Large intestine (tissue), 3 donors: ENCODE results near the gene AGTPBP1. TPM values are rescaled to one million over a fixed set of nuclear protein-coding genes. Genes with fewer than 3 reads are reported as not detected.

Experiments
- DNase-seq, 2 donors: peaks; one replicate each; pipeline versions ENCODE4 v3.0.0 to v3.0.0-alpha.2; 2013
- H3K27ac ChIP-seq: one replicate; pipeline ENCODE4 v1.5.1; 2013; ENCODE audit warnings: low read length
- H3K27me3 ChIP-seq: 2 replicates; pipeline ENCODE4 v1.6.1; 2013; ENCODE audit warnings: low read length; ENCODE audit not compliant: control insufficient read depth, insufficient read depth
- H3K36me3 ChIP-seq: 2 replicates; pipeline ENCODE4 v1.6.1; 2013; ENCODE audit warnings: low read length; ENCODE audit not compliant: control insufficient read depth, insufficient read depth
- H3K4me1 ChIP-seq: one replicate; pipeline ENCODE4 v1.6.1; 2013; ENCODE audit warnings: low read length; ENCODE audit not compliant: control insufficient read depth, insufficient read depth
- H3K4me3 ChIP-seq: one replicate; pipeline ENCODE4 v1.5.1; 2013; ENCODE audit warnings: low read length
- H3K9me3 ChIP-seq: one replicate; pipeline ENCODE4 v1.6.1; 2013; ENCODE audit warnings: mild to moderate bottlenecking, low read depth, low read length, moderate library complexity; ENCODE audit not compliant: control insufficient read depth
- WGBS: methylation state at CpG from one replicate; pipeline ENCODE4 v1.1.5; 2013; ENCODE audit warnings: low lambda C conversion rate; ENCODE audit not compliant: insufficient coverage; 5-methylcytosine and 5-hydroxymethylcytosine counted together
- polyA plus RNA-seq: library from polyadenylated mRNA; unstranded; fragments of 120-200 nt; gene quantifications from one replicate; pipeline ENCODE4 v1.2.1, GENCODE V29; 2013

The AGTPBP1 gene
- polyA plus RNA-seq, 1 donor: 12.9 TPM

DNA sequence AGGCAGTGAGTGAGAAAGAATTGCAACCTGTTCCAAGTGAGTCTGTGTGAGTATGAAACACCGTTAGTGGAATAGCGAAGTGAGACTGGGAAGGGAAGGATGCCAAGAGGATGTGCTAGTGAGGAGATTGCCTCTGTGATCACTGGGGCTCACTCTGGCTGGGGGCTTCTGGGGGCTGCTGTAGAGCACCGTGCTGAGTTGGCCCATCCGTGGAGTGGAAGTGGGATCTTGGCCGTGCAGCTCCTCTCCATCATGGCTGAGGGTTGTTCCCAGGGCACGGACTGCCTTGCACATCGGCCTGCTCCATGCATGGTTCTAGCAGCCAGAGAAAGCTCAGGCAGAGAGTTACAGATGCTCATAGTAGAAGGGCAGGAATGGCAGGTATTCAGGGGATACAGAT is 236.1 kb downstream of the AGTPBP1 start:
- Histone ChIP-seq H3K4me3 (no peak overlapping the region), H3K4me1 (no peaks in the 10 kb centered on the region), H3K9me3 (no peaks in the 10 kb centered on the region), H3K36me3 (no peaks in the 10 kb centered on the region), H3K27ac (no peak overlapping the region), H3K27me3 (no peaks in the 10 kb centered on the region)
- DNase-seq: no peak
- WGBS: no CpG with 5 or more reads among the region's 7 CpGs

DNA sequence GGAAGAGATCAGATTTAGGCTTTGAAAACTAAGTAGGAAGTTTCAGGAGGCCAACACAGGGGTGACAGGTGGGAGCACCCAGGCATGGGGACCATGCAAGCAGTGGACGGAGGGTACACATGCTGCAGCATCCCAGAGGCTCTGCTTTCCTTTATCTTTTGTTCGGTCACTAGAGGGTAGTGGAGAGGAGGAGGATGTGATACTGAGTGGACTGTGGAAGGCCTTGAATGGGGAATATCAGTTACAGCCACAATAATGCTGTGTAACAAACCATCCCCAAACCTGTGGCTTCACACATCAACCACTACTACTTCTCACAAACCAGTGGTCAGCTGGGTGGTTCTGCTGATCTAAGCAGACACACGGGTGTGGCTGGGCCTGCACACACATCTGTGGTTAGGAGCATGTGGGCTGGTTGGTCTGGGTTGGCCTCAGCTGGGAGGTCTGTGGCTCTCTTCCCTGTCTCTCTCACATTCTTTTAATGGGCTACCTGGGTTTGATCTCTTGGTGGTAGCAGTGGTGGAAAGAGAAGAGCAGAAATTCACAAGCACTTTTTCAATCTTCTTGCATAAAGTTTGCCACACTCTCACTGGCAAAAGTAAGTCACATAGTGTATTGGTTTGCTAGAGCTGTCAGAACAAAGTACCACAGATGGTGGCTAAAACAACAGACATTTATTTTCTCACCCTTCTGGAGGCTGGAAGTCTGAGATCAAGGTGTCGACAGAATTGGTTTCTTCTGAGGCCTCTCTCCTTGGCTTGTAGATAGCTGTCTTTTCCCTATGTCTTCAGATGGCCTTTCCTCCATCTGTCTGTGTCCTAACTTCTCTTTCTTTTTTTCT is 238.7 kb downstream of the AGTPBP1 start:
- H3K27ac ChIP-seq: no peak overlapping the region
- H3K36me3 ChIP-seq: no peaks in the 10 kb centered on the region
- H3K4me1 ChIP-seq: no peaks in the 10 kb centered on the region
- H3K27me3 ChIP-seq: no peaks in the 10 kb centered on the region
- H3K4me3 ChIP-seq: no peak overlapping the region
- H3K9me3 ChIP-seq: no peaks in the 10 kb centered on the region
- no peak for DNase-seq
- WGBS: no CpG with 5 or more reads among the region's 4 CpGs

DNA sequence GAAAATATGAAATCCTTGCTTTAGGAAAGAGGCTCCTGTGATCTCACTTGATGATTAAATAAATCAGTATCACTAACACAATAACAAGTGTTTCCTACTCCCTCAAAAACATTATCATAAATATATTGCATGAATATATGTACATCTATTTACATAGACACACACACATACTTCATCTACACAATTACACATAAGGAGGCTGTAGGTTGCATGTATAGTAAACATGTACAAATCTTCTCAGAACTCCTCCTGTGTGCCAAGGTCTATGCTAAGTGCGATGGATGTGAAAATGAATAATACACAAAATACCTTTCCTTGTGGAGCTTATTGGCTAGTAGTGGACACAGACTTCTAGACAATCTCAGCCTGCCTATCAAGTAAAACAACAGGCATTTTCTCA is 239.9 kb downstream of the AGTPBP1 start:
- H3K36me3 ChIP-seq: no peaks in the 10 kb centered on the region
- DNase-seq: no peak
- WGBS: no CpG with 5 or more reads among the region's 1 CpG
- no peaks in the 10 kb centered on the region for H3K27me3 ChIP-seq
- H3K4me1 ChIP-seq: no peaks in the 10 kb centered on the region
- H3K4me3 ChIP-seq: no peak overlapping the region
- H3K9me3 ChIP-seq: no peaks in the 10 kb centered on the region
- no peak overlapping the region for H3K27ac ChIP-seq

DNA sequence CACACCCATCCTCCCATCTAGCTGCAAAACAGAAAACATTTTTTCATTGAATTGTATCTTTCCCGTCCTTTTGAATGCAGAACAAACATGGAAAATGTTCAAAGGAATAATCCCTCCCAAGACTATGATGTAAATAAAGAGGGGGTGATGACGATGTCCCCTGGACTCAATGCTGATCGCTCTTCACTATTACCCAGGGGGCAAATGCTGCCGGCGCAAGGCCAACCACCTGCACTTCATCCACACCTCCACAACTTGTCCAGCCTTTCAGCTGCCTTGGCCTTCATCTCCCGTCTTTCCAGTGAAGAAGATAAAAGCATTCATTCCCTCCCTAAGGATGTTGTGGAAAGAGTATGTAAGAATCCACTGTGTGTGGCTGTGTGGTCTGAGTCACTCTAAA is 240.3 kb downstream of the AGTPBP1 start:
- no peak overlapping the region for H3K4me3 ChIP-seq
- no peaks in the 10 kb centered on the region for H3K4me1 ChIP-seq
- no peaks in the 10 kb centered on the region for H3K36me3 ChIP-seq
- no peak overlapping the region for H3K27ac ChIP-seq
- H3K9me3 ChIP-seq: no peaks in the 10 kb centered on the region
- no peak for DNase-seq
- WGBS: no CpG with 5 or more reads among the region's 6 CpGs
- H3K27me3 ChIP-seq: no peaks in the 10 kb centered on the region

Other genes with a start within 250 kb of the AGTPBP1 start
- gene NAA35, start 199.2 kb upstream of the AGTPBP1 start, polyA plus RNA-seq: 22.1 TPM